Activated CD4-positive, CD25-positive, alpha-beta regulatory T cell treated with anti-CD3 and anti-CD28 coated beads, Interleukin-2, amount 50 U/mL, for 16 hours (primary cell): ENCODE results near the gene ATG14.

ENCODE experiments used
- DNase-seq: peaks from one replicate; pipeline ENCODE4 v3.0.0-alpha.2; 2020; ENCODE audit warnings: low read depth, low spot score

Gene ATG14

GRCh38 chr14:55317542-55318306 is 93.9 kb downstream of the ATG14 start:
- no peak for DNase-seq

- no peak for DNase-seq
Observed at GRCh38 chr14:55316564-55316963, 95.1 kb downstream of the ATG14 start.
